HG03064 (cell line): Measurements from ENCODE around the gene GPR37L1.

Source experiments
- ATAC-seq: cut with Tn5 transposase; IDR thresholded peaks from one replicate; pipeline ENCODE4 v1.9.1; 2021; ENCODE audit warnings: low read depth; ENCODE audit not compliant: unreplicated experiment

GPR37L1 gene

DNA sequence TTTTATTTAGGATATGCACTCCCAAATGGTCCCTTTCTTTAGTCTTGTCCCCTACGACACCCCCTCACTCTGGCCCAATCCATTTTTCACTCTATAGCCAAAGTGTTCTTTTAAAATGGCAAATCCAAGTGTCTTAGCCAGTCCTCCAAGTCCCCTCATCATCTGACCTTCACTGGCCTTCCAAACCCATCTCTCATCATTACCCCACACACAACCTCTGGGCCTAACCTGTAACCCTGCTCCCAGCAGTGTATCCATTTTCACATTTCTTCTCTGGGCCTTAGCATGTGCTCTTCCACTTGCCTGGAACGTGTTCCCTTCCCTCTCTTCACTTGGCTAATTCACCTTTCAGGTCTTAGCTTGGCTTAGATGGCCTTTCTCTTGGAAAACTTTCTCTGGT is 28.3 kb downstream of the GPR37L1 start:
- ATAC-seq: no peak

DNA sequence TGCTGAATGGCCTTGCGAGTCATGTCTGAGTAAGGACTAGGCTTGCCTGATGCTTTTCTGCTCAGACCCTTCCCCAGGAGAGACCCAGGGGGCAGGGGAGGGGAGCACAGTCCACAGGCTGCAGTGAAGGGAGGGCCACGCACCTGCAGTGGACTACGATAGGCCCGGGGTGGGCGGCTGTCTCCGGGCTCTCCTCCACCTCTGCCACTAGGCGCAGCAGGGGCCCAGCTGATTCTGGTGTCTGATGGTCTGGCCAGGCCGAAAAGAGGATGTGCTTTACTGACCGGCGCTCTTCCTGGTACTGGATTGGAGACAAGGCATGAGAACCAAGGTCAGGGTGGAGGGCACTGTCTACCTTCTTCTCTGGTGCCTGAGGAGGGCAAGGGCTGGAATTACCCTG is 29.7 kb downstream of the GPR37L1 start:
- no peak for ATAC-seq

DNA sequence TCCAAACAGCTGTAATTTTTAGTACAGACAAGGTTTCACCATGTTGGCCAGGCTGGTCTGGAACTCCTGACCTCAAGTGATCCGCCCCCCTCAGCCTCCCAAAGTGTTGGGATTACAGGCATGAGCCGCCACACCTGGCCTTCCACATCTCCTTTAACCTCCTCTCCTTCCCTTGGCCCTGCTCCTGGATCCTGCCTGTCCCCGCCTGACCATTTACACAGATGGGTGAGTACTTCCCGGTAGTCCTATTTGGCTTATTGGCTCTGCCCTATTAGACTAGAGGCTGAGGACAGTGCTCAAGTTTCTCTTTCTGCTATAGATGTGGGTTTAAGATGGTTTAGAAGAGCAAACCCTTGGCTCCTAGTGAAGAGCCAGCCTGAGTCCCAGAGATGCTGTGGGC is 30.6 kb downstream of the GPR37L1 start:
- no peak for ATAC-seq

DNA sequence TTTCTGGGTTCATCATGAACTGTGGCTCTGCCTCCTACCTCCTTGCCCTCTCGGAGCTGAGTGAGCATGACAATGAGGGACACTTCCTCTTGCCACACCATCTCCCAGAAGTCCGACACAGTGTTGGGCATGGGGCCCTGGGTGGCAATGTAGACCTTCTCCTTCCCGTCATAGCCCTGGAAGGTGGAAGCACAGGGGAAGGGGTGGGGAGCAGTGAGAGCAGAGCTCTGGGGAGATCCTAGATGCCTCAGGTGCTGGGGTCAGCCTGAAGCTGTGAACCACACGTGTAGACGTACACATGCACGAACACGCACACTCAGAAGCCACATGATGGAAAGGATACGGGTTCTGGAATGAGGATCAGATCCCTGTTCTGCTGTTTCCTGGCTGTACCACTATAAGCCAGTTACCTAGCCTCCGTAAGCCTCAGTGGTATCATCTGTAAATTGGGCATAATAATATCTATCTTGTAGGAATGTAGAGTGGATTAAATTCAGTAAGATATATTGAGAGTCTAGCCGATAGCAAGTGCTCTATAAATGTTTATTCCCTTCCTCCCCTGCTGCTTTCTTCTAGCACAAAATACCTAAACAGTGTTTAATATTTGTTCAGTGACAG is 31.5 kb downstream of the GPR37L1 start:
- ATAC-seq: no peak

DNA sequence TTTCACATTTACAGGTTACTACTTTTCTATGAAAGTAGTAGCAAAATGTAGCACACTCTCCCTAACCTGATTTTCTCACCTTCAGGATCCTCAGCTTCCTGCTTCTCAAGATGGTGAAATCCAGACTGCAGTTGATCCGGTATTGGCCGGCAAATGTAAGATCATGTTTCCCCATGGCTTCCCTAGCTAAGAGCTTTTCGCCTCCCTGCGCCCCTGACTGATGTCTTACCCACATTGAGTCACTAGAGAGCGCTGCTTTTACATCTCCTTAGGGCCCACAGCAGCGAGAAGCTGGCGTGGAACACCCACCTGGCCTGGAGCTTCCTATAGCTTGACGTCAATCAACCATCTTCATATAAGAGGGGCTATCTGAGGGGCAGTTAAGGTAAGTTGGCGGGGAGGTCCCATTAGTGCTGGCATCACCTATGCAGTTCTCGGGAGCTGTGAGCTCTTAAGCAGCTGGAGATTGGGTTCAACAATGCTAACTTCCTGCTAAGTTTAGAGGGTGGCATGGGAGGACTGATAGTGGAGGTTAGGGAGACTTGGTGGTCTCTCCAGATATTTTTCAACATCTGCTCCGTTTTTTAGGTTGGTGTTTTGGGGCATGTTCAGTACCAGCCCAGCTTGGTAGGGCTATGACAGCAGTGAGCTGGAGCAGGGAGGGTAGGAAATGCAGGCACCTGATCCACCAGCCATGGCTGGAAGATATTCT is 32.2 kb downstream of the GPR37L1 start:
- no peak for ATAC-seq

DNA sequence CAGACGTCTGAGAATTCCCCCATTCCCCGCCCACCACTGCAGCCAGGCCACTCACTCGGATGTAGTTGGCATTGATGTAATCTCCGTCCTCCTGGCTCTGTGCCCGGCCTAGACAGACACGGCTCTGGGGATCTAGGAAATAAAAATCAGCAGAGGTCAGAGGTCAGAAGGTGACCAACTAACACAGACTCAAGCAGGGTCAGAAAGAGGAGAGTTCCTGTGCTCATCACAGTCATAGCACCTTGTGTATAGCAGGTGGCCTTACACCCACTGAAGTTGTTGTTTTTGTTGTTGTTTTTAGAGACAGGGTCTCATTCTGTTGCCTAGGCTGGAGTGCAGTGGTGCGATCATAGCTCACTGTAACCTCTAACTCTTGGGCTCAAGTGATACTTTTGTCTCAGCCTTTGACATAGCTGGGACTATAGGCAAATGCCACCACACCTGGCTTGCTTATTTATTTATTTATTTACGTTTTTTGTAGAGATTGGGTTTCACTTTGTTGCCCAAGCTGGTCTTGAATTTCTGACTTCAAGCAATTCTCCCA is 32.8 kb downstream of the GPR37L1 start:
- ATAC-seq: no peak

DNA sequence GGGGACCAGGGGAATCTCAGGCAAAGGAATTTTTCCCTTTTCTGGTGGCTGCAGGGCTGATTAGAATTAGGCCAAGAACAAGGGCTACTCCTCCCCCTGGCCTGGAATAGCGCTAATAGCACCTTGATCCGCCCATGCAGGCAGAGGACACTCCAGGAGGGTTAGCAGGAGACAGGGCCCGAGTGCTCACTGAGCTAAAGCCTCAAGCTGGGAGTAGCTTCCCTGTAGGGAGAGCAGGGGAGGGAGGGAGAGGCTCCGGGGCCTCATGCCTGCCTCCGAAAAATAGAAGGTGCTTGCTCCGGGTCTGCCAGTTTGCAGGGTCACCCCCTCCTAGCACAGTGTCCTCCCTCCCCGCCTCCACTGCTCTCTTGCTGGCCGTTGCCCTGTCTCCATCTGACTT is 33.9 kb downstream of the GPR37L1 start:
- no peak for ATAC-seq

DNA sequence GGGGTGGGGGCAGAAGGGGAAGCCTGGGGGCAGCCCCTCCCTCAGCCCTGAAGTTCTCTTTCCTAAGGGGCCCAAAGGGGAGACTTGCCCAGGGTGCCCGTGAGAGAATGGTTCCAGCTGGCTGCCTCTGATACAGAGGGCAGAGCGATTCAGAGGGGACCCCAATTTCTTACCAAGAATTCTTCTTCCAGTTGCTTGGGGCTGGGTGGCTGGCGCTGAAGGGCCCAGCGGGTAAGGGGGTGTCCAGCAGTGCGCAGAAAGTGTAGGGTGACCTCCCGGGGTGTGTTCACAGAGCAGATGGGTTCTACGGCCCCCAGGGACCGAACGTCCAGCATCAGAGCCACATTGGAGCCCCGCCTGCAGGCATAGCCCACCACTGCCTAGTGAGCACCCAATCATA is 35.2 kb downstream of the GPR37L1 start:
- no peak for ATAC-seq

DNA sequence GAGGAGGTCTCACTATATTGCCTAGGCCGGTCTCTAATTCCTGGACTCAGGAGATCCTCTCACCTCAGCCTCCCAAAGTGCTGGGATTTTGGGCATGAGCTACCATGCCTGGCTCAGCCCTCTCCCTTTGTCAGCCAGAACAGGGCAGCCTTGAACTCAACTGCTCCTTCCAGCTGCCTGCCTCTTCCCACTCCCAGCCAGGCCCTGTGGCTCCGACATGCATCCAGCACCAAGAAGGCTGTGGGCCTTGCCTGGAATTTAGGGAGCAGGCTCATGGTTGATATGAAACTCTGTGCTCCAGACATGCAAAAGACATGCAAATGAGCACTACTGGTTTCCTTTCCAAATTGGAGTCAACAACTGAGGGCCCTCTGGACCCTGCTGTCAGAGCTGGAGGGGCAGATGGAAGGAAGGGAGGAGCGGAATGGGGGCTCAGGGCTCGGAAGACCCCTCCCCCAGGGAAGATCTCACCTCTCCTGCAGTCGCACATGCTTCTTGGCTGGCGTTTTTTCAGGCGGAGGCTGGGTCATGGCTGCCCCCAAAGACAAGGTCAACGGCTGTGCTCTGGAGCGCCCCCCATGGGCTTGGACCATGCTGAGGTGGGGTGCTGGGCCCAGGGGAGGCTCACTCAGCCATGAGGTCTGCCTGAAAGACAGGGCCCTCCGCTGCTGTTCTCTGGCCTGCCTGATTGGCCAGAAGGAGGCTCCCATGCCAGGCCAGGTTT is 36.3 kb downstream of the GPR37L1 start:
- no peak for ATAC-seq

DNA sequence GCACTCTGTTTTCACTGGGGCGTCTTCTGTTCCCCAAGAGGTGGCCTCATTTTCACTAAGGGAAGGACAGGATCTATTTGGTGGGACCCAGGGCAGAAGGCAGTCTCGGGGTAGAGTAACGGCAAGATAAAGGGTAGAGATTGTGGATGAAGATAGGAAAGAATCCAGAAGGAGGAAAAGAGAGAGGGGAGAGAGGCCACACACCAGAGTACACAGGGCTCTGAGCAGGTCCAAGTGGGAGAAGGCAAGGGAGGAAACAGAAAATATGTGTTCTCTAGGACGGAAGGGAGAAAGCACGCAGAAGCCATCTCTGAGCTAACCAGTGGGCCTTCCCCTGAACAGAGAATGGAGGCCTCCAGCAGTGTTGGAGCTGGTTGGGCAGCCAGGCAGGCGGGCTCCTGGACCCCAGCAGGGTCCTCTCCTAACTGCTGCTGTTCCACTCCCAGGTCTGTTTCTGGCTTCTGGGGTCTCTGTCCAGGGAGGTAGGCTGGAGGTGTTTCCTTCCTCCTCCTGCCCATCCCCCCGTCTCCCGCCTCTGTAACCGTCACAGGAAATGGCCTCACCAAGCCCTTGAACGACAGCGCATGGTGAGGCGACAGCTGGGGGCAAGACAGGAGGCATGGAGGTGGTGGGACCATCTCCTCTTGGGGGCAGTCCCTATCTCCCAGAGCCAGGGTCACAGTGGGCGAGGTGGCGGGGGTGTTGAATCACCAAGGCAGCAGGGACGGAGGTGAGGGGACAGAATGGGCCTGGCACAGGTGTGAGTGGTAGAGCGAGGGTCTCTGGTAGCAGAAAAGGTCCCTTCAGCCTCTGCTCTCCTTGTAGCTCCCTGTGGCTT is 37.0 kb downstream of the GPR37L1 start:
- ATAC-seq: no peak

DNA sequence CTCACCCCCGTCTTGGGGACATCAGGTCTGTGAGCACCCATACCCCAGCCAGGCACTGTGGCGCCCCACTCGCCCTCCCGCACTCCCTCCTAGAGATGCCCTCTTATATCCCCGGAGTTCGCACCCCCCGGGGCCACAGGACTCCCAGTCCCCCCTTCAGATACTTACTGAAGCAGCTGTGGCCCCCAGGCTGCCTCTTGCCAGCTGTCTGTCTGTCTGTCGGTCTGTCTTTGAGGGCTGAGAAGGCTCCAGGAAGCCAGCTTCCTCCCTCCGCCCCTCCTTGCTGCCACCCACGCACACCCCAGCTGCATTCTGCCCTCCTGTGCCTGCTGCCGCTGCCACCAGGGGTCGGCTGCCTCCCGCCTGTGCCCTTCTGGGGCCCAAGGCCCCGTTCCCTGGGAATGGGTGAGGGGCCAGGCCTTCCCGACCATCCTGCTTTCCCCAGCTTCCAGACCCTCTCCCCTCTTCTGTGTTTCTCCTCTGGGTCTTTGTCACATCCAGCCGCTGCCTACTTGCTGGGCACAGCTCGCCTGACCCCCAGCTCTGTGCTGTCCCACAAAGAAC is 37.7 kb downstream of the GPR37L1 start, which contains the start of gene PTPN7:
PTPN7 (minus strand) TSS at position 226 of the 564 bp plus-strand sequence. CDS start 1,200 bp downstream, outside the sequence.
- ATAC-seq: no peak

DNA sequence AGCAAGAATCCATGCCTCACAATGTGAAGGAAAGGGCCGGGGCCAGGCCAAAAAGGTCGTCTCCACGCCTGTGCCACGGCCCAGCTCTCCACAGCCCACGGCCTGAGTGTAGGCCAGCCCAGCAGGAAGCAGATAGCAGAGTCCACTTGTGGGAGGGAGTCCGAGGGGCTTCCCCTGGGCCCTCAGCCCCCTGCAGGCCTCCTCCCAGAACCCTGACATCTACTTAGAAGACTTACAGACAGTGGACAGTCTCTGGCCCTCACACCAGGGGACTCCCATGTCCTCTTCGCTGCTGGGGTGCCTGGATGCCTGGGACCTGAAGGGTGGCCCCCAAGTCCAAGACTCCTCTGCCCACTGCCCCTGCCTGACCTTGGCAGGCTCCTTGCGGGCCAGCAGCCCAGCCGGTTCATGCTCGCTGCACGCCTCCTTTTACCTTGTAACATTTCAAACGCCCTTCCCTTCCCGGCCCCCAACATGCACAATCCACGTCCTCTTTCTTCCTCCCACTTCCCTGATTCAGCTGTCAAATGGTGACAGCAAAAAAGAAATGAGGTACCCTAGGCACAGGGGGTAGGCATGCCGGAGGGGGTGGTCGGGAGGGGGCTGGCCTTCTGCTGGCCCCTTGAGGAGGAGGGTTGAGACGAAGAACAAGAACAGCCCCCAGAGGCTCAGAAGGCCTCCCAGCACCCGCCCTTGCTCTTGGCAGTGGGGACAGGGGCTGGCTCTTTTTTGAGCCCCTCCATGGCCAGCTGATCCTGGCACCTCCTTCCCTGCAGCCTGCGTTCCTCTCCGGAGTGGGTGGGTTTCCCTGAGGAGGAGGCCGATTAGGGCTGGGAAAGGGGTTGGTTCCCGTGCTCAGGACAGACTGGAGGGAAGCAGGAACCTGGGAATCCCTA is 38.7 kb downstream of the GPR37L1 start:
- ATAC-seq: no peak

DNA sequence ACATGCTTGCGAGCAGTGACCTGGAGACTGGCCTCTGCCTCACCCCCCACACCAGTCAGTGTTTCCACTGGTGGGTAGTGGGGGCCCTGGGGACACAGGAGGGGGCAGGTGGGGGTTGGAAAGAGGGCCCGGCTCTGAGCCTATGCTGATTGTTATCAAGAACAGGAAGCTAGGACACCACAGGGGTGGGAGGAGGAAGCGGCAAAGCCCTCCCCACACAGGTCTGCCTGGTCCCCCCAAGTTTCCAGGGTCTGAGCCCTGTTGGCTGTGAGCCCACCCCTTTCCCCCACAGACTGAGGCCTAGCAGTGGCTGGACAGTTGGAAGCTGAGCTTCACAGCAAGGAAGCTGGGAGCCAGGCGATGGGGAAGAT is 39.3 kb downstream of the GPR37L1 start:
- ATAC-seq: no peak

DNA sequence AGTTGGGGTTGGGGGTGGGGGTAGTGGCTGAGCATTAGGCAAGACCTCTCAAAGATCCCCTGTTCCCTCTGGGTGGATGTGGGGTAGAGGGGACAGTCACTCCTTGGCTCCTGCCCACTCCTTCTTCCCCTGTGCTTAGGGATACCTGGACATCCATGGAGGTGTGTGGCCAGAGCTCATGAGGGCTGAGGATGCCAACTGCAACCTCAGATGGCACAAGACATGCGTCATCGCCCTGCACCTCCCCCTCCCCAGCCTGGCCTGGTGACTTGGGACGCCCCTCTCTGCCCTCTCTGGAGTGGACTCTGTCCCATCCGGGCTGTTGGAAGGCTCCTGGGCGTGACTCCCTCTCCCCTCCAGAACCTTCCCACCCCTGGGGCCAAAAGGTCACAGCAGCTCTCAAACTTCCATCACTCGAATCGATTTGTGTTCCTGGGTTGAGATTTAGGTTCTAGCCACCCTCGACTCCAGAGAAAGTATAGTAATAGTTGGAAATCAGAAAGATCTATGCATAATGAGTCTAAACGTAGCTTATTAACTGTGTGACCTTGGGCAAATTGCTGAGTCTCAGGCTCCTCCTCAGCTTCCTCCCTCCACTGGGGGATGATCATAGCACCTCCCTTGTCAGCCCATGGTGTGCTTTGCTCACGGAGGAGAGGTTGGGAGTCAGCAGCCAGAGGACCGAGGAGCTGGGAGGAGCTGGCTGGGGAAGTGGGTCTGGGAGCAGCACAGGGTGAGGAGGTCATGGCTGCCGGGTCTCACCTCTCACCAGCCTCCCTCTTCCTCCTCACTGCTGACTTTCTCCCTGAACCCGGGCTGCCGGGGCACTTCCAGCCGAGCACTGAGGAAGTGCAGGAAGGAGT is 39.9 kb downstream of the GPR37L1 start:
- ATAC-seq: no peak

DNA sequence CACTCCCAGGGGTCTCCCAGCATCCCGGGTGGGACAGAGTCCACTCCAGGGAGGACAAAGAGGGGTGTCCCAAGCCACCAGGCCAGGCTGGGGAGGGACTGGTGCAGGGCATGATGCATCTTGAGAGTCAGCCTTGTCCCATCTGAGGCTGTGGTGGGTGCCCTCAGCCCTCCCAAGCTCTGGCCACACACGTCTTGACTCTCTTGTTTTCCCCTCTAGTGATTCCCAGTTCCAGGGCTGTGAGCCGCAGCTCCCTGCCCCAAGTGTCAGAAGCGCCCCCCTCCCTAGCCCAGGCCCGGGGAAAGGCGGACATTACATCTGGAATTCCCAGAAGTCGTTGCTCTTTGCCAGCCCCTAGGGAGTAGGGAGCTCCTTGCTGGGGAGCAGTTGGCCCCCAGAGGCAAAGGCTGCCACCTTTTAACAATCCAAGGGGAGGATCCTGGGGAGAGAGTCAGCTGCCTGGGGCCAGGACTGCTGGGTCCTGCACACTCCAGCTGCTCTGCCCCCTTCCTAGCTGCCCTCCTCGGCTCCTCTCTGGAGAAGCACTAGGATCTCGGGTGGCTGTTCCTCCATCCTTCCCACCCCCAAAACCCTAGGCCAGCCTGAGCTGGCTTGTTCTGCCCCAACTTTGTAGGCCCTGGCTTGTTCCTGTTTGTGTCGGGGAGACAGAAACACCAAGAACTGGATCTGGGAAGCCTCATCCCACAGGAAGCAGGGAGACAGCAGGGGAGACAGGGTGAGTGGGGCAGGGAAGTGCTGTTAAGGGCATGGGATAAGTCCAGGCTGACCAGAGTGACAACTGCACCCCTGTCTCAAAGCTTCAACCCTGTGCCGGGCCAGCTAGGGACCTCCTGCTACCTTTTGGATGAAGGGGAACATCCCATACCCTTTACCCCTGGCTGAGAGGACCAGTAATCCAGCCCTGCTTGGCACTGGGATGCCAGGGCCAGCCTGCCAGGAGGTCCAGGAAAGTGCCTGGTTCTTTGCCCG is 40.9 kb downstream of the GPR37L1 start:
- ATAC-seq: no peak

DNA sequence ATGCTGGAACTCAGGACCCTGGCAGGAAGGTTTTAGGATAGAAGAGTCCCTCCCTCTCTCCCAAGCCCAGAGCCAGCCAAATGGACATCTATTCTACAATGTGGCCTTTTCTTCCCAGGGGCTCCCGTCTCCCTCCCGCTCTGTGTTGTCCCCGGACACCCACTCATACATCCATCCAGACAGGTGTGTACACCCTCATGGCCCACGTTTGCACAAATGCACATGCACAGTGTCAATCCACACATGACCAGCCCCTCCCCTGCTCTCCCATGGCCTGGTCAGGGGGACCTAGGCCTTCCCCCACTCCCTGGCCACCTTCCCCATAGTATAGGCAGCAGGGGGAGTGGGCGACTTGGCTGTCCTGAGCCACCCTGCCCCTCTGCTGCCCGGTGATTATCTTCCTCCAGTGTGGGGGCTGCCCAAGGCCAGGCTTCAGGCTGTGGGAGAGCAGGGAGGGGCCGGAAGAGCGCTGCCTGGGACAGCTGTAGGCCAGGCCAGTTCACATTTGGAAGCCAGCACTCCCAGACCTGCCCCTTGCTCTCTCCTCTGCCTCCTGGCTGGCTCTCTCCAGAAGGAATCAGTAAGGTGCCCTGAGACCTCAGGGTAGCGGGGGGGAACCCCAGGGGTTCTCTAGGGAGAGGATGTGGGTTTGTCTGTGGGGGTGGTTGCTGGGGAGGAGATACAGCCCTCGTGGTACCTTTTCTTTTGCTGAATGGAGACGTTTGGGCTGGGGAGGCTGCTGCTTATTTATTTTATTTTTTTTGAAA is 41.7 kb downstream of the GPR37L1 start:
- peak; percentile 46 for ATAC-seq
